HepG2 (cell line): Measurements from ENCODE around the gene ABCD4. TPM values are rescaled to one million over a fixed set of nuclear protein-coding genes. Genes with fewer than 3 reads are reported as not detected.

Source experiments
- ATAC-seq: fragments of 200-7000 bp; cut with Tn5 transposase; 3 replicates; pipeline ENCODE4 v1.9.1; 2020; ENCODE audit warnings: mild to moderate bottlenecking, moderate library complexity
- BruUV-seq: library from RNA; stranded (reverse); fragments of 400-500 nt; replicated peaks from 2 replicates; lab custom pipeline; 2021; lab: Mats Ljungman, UMichigan
- CTCF ChIA-PET: fragments of 300-600 bp; formaldehyde crosslinking; extraction: SDS; loops from one replicate; lab custom pipeline; 2021; ENCODE audit warnings: low total read pairs, inconsistent platforms, low intra/inter-chr PET ratio; lab: Yijun Ruan, JAX
- POLR2A ChIA-PET: fragments of 350-600 bp; sonication (Branson Sonifier 250); formaldehyde crosslinking; loops from one replicate; lab custom pipeline; 2020; ENCODE audit warnings: antibody characterized with exemption, inconsistent platforms; lab: Yijun Ruan, JAX
- DNase-seq: peaks from one replicate; pipeline ENCODE4 v3.0.0-alpha.2; 2015; ENCODE audit warnings: low spot score
- FAIRE-seq: peaks from 3 replicates; lab custom pipeline; 2011; peaks lifted over from hg19 to GRCh38; lab: Jason Lieb, UNC
- H2AFZ ChIP-seq: one replicate; pipeline ENCODE4 v1.6.1; 2011; ENCODE audit warnings: low read length, inconsistent platforms
- H3K27ac ChIP-seq: fragments of 300-600 bp; 3 replicates; pipeline ENCODE4 v1.8.0; 2011; ENCODE audit warnings: mixed run types, mild to moderate bottlenecking, mixed read lengths, low read length, inconsistent platforms; ENCODE audit not compliant: insufficient read depth; ENCODE audit errors: extremely low read length
- H3K27me3 ChIP-seq, 2 experiments: fragments of 200-600 bp in 1 of 2; 2 replicates in 1 of 2; 3 replicates in 1 of 2; pipeline versions ENCODE4 v1.6.0 to v1.8.0; 2011; ENCODE audit warnings: low read length in 2 of 2, mild to moderate bottlenecking in 2 of 2, moderate library complexity in 2 of 2, inconsistent platforms in 1 of 2; ENCODE audit not compliant: insufficient read depth in 2 of 2, control insufficient read depth in 1 of 2
- H3K36me3 ChIP-seq, 2 experiments: fragments of 200-600 bp in 1 of 2; replicated peaks in 1 of 2; 2 replicates in 1 of 2; 3 replicates in 1 of 2; pipeline versions ENCODE4 v1.5.1 to v1.8.0; 2011; ENCODE audit warnings: low read length in 2 of 2, inconsistent platforms in 1 of 2; ENCODE audit not compliant: insufficient read depth in 2 of 2, control insufficient read depth in 1 of 2
- H3K4me1 ChIP-seq: 2 replicates; pipeline ENCODE4 v1.5.1; 2012; ENCODE audit warnings: low read length, inconsistent platforms; ENCODE audit not compliant: insufficient read depth
- H3K4me2 ChIP-seq: 2 replicates; pipeline ENCODE4 v1.6.0; 2011; ENCODE audit warnings: low read depth, low read length, inconsistent platforms
- H3K4me3 ChIP-seq, 3 experiments: fragments of 200-600 bp in 1 of 3; sonication (generic), shearing (Covaris generic) in 1 of 3; replicated peaks in 1 of 3; 2 replicates each; pipeline ENCODE4 v1.5.1; 2011 to 2016; ENCODE audit warnings: low read length in 3 of 3, inconsistent platforms in 2 of 3, low read depth in 2 of 3, mild to moderate bottlenecking in 2 of 3, control low read depth in 1 of 3, mixed read lengths in 1 of 3; ENCODE audit not compliant: insufficient read depth in 1 of 3
- H3K79me2 ChIP-seq: one replicate; pipeline ENCODE4 v1.6.1; 2011; ENCODE audit warnings: low read length, inconsistent platforms; ENCODE audit not compliant: insufficient read depth
- H3K9ac ChIP-seq: 2 replicates; pipeline ENCODE4 v1.6.0; 2011; ENCODE audit warnings: mild to moderate bottlenecking, low read depth, low read length, inconsistent platforms; ENCODE audit not compliant: insufficient read depth
- H3K9me3 ChIP-seq: 2 replicates; pipeline ENCODE4 v1.5.1; 2012; ENCODE audit warnings: mild to moderate bottlenecking, low read length
- H4K20me1 ChIP-seq: 2 replicates; pipeline ENCODE4 v1.6.0; 2011; ENCODE audit warnings: inconsistent platforms, mild to moderate bottlenecking, low read length, moderate library complexity; ENCODE audit not compliant: insufficient read depth
- ARNT2 ChIP-seq: sonication (generic); formaldehyde crosslinking; IDR thresholded peaks from 2 replicates; pipeline ENCODE4 v1.8.0; 2022; ENCODE audit warnings: mild to moderate bottlenecking, low read depth, missing genetic modification reagents, moderate library complexity
- HNRNPK ChIP-seq: fragments of 200-400 bp; formaldehyde crosslinking; IDR thresholded peaks from 2 replicates; pipeline ENCODE4 v1.6.1; 2018; ENCODE audit warnings: low read length, low read depth, moderate library complexity, mild to moderate bottlenecking; ENCODE audit not compliant: poor library complexity, severe bottlenecking
- IKZF4 ChIP-seq: sonication (generic); formaldehyde crosslinking; IDR thresholded peaks from 2 replicates; pipeline ENCODE4 v1.5.1; 2020; ENCODE audit warnings: borderline replicate concordance, mild to moderate bottlenecking, low read depth, missing genetic modification reagents; ENCODE audit errors: not compliant biosample characterization
- NCOA5 ChIP-seq: sonication (generic); formaldehyde crosslinking; IDR thresholded peaks from 2 replicates; pipeline ENCODE4 v1.4.0; 2020; ENCODE audit warnings: missing genetic modification reagents
- TAF1 ChIP-seq: sonication (generic); formaldehyde crosslinking; IDR thresholded peaks from 2 replicates; pipeline ENCODE4 v1.4.0; 2020; ENCODE audit warnings: missing genetic modification reagents
- ZKSCAN8 ChIP-seq: IDR thresholded peaks from 2 replicates; pipeline ENCODE4 v1.6.1; 2016; ENCODE audit warnings: borderline replicate concordance, missing genetic modification reagents, missing compliant biosample characterization
- ZNF274 ChIP-seq: sonication (generic); formaldehyde crosslinking; IDR thresholded peaks from 2 replicates; pipeline ENCODE4 v1.5.1; 2020; ENCODE audit warnings: mild to moderate bottlenecking, missing genetic modification reagents
- ZNF432 ChIP-seq: sonication (generic); formaldehyde crosslinking; IDR thresholded peaks from 2 replicates; pipeline ENCODE4 v1.5.0; 2020; ENCODE audit warnings: missing genetic modification reagents, mild to moderate bottlenecking, borderline replicate concordance
- ZNF441 ChIP-seq: sonication (generic); formaldehyde crosslinking; IDR thresholded peaks from 2 replicates; pipeline ENCODE4 v1.7.0; 2021; ENCODE audit warnings: missing genetic modification reagents, borderline replicate concordance
- ZNF569 ChIP-seq: sonication (generic); formaldehyde crosslinking; IDR thresholded peaks from 2 replicates; pipeline ENCODE4 v1.5.0; 2020; ENCODE audit warnings: mild to moderate bottlenecking, missing genetic modification reagents, moderate library complexity, borderline replicate concordance
- WGBS: methylation state at CpG from one replicate; pipeline ENCODE4 v1.1.6; 2017; ENCODE audit warnings: low lambda C conversion rate; 5-methylcytosine and 5-hydroxymethylcytosine counted together
- in situ Hi-C: cut with HindIII; loops from 2 replicates; pipeline ENCODE4 v1.10.0; 2017; ENCODE audit warnings: low pct_unique_long_range_greater_than_20kb; ENCODE audit not compliant: extremely low pct_ligation_motif_present
- intact Hi-C: fragments of 100-400 bp; cut with micrococcal nuclease; formaldehyde crosslinking; loops from one replicate; pipeline ENCODE4 v1.10.0; 2022; ENCODE audit not compliant: unreplicated experiment
- polyA plus RNA-seq, 8 experiments: library from polyadenylated mRNA; depleted of rRNA in 3 of 8; stranded (reverse) in 7 of 8; unstranded in 1 of 8; fragments of >200 nt; fragmentation: Illumina TruSeq in 4 of 8; extraction: Trizol in 4 of 8; gene quantifications; 2 replicates each; pipeline versions ENCODE4 v1.2.1 to v1.2.3, GENCODE V29; 2011 to 2016; ENCODE audit warnings: low read depth in 4 of 8, missing spikeins in 1 of 8, mixed read lengths in 1 of 8; ENCODE audit not compliant: insufficient read depth in 1 of 8
- total RNA-seq, 5 experiments: library from RNA; depleted of rRNA; stranded (reverse); fragments of >200 nt; fragmentation: Illumina TruSeq; extraction: Trizol; gene quantifications; 2 replicates each; pipeline ENCODE4 v1.2.3, GENCODE V29; 2016; ENCODE audit warnings: low read depth in 1 of 5
- TF ChIP-seq, protein P1 (sequence below): sonication (generic); formaldehyde crosslinking; conservative IDR thresholded peaks from 2 replicates; pipeline ENCODE4 v1.4.0; 2020; ENCODE audit warnings: missing genetic modification reagents
- TF ChIP-seq, protein P2 (sequence below): IDR thresholded peaks from 2 replicates; pipeline ENCODE4 v1.6.1; 2016; ENCODE audit warnings: missing compliant biosample characterization, missing genetic modification reagents, borderline replicate concordance
- TF ChIP-seq, protein P3 (sequence below): sonication (generic); formaldehyde crosslinking; IDR thresholded peaks from 2 replicates; pipeline ENCODE4 v1.4.0; 2020; ENCODE audit warnings: missing genetic modification reagents
- TF ChIP-seq, protein P4 (sequence below): sonication (generic); formaldehyde crosslinking; IDR thresholded peaks from 2 replicates; pipeline ENCODE4 v1.5.0; 2020; ENCODE audit warnings: mild to moderate bottlenecking, missing genetic modification reagents

ABCD4 gene
- total and polyA plus RNA-seq, 2 of the 13 experiments (the other 11 are each of a cell fraction or from before 2014, with no cell fraction given), result 47.5 to 50.5 TPM

DNA sequence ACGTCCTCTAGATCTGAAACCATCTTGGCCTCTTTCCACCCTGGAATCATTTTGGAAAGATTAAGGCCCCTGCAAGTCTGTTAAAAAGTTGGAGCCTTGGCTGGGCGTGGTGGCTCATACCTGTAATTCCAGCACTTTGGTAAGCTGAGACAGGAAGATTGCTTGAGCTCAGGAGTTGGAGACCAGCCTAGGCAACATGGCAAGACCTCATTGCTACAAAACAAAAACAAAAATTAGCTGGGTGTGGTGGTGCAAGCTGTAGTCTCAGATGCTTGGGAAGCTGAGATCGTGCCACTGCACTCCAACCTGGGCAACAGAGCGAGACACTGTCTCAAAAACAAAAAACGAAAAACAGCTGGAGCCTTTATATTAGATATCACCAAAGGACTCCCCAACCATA lies 10.9 kb upstream of the ABCD4 start:
- no peak overlapping the region for H3K27ac ChIP-seq
- H2AFZ ChIP-seq, result no peak overlapping the region
- no peaks in the 10 kb centered on the region for H3K36me3 ChIP-seq
- CTCF ChIA-PET, result no interaction called here
- H4K20me1 ChIP-seq, result no peaks in the 10 kb centered on the region
- ATAC-seq, result no peak
- H3K4me1 ChIP-seq, result peaks cover 8% of the 10 kb centered on the region; the same call in 1 of the 2 replicates
- H3K9ac ChIP-seq, result no peak overlapping the region
- H3K4me3 ChIP-seq, result no peak overlapping the region
- POLR2A ChIA-PET, result interaction anchor here (0.5 to 0.9 kb wide), 2 partner anchors 11 to 428 kb away, joined by 3 read pairs; partner anchors contain the start of gene ABCD4
- DNase-seq, result no peak
- H3K4me2 ChIP-seq, result no peak overlapping the region
- no peaks in the 10 kb centered on the region for H3K9me3 ChIP-seq
- H3K79me2 ChIP-seq, result no peaks in the 10 kb centered on the region
- intact Hi-C loops (no loop called here), in situ Hi-C loops (no loop called here)
- no TSS peak for BruUV-seq
- H3K27me3 ChIP-seq, result peaks cover 0 to 5% of the 10 kb centered on the region in 2 experiments; a peak in 2 of 5 replicates
- 5% methylated on average over 5 of the region's 5 CpGs for WGBS
- no peak for FAIRE-seq
- TF ChIP-seq NCOA5 (CRISPR knock-in tag) (no peak), ARNT2 (CRISPR knock-in tag) (no peak), IKZF4 (CRISPR knock-in tag) (no peak), ZNF441 (CRISPR knock-in tag) (no peak), TAF1 (no peak), ZNF569 (CRISPR knock-in tag) (no peak), ZNF432 (CRISPR knock-in tag) (no peak), ZNF274 (CRISPR knock-in tag) (no peak), HNRNPK (no peak), ZKSCAN8 (CRISPR knock-in tag) (no peak)
- TF ChIP-seq, protein P1, sequence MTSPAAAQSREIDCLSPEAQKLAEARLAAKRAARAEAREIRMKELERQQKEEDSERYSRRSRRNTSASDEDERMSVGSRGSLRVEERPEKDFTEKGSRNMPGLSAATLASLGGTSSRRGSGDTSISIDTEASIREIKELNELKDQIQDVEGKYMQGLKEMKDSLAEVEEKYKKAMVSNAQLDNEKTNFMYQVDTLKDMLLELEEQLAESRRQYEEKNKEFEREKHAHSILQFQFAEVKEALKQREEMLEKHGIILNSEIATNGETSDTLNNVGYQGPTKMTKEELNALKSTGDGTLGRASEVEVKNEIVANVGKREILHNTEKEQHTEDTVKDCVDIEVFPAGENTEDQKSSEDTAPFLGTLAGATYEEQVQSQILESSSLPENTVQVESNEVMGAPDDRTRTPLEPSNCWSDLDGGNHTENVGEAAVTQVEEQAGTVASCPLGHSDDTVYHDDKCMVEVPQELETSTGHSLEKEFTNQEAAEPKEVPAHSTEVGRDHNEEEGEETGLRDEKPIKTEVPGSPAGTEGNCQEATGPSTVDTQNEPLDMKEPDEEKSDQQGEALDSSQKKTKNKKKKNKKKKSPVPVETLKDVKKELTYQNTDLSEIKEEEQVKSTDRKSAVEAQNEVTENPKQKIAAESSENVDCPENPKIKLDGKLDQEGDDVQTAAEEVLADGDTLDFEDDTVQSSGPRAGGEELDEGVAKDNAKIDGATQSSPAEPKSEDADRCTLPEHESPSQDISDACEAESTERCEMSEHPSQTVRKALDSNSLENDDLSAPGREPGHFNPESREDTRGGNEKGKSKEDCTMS (CRISPR knock-in tag), result no peak
- TF ChIP-seq, protein P2, sequence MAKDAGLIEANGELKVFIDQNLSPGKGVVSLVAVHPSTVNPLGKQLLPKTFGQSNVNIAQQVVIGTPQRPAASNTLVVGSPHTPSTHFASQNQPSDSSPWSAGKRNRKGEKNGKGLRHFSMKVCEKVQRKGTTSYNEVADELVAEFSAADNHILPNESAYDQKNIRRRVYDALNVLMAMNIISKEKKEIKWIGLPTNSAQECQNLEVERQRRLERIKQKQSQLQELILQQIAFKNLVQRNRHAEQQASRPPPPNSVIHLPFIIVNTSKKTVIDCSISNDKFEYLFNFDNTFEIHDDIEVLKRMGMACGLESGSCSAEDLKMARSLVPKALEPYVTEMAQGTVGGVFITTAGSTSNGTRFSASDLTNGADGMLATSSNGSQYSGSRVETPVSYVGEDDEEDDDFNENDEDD (CRISPR knock-in tag), result no peak
- TF ChIP-seq, protein P3, sequence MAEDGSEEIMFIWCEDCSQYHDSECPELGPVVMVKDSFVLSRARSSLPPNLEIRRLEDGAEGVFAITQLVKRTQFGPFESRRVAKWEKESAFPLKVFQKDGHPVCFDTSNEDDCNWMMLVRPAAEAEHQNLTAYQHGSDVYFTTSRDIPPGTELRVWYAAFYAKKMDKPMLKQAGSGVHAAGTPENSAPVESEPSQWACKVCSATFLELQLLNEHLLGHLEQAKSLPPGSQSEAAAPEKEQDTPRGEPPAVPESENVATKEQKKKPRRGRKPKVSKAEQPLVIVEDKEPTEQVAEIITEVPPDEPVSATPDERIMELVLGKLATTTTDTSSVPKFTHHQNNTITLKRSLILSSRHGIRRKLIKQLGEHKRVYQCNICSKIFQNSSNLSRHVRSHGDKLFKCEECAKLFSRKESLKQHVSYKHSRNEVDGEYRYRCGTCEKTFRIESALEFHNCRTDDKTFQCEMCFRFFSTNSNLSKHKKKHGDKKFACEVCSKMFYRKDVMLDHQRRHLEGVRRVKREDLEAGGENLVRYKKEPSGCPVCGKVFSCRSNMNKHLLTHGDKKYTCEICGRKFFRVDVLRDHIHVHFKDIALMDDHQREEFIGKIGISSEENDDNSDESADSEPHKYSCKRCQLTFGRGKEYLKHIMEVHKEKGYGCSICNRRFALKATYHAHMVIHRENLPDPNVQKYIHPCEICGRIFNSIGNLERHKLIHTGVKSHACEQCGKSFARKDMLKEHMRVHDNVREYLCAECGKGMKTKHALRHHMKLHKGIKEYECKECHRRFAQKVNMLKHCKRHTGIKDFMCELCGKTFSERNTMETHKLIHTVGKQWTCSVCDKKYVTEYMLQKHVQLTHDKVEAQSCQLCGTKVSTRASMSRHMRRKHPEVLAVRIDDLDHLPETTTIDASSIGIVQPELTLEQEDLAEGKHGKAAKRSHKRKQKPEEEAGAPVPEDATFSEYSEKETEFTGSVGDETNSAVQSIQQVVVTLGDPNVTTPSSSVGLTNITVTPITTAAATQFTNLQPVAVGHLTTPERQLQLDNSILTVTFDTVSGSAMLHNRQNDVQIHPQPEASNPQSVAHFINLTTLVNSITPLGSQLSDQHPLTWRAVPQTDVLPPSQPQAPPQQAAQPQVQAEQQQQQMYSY, result no peak
- TF ChIP-seq, protein P4, sequence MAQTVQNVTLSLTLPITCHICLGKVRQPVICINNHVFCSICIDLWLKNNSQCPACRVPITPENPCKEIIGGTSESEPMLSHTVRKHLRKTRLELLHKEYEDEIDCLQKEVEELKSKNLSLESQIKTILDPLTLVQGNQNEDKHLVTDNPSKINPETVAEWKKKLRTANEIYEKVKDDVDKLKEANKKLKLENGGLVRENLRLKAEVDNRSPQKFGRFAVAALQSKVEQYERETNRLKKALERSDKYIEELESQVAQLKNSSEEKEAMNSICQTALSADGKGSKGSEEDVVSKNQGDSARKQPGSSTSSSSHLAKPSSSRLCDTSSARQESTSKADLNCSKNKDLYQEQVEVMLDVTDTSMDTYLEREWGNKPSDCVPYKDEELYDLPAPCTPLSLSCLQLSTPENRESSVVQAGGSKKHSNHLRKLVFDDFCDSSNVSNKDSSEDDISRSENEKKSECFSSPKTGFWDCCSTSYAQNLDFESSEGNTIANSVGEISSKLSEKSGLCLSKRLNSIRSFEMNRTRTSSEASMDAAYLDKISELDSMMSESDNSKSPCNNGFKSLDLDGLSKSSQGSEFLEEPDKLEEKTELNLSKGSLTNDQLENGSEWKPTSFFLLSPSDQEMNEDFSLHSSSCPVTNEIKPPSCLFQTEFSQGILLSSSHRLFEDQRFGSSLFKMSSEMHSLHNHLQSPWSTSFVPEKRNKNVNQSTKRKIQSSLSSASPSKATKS (CRISPR knock-in tag), result no peak
